NCI-H524 (cell line): ENCODE data around the gene SFMBT2.
"Not testable (repeated sequence)": the region's sequence is repeated elsewhere in the genome, so short reads cannot be mapped to it uniquely, and the experiment has no call there.

ENCODE experiments used
- DNase-seq, 2 experiments: peaks; one replicate each; lab custom pipeline; 2025; lab: John Stamatoyannopoulos, UW

SFMBT2 gene

DNA sequence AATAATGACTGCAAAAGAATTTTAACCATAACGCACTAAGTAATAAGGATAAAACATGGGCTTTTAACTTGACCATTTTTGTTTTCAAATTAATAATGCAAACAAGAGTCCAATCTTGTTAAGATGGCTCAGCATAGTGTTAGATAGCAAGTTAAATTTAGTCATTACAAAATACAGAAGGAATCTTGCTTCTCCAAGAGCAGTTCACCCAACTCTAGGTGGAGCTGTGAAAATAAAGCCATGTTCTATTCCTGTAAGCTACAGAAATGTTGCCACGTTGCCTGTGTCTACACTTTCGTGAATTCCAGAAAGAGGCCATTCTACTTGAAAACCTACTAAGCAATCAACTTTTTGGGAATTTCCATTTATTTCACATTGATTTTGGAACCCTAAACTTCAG is 191.9 kb downstream of the SFMBT2 start:
- no peak for DNase-seq

DNA sequence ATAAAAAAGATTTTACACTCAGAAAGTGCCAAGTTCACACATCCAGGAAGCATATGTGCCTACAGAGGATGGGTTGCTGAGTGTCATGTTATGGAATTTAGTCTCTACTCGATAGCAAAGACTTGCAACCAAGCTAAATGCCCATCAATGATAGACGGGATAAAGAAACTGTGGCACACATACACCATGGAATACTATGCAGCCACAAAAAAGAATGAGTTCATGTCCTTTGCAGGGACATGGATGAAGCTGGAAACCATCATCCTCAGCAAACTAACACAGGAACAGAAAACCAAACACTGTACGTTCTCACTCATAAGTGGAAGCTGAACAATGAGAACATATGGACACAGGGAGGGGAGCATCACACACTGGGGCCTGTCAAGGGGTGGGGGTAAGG is 198.1 kb downstream of the SFMBT2 start:
- not testable (repeated sequence) for DNase-seq

DNA sequence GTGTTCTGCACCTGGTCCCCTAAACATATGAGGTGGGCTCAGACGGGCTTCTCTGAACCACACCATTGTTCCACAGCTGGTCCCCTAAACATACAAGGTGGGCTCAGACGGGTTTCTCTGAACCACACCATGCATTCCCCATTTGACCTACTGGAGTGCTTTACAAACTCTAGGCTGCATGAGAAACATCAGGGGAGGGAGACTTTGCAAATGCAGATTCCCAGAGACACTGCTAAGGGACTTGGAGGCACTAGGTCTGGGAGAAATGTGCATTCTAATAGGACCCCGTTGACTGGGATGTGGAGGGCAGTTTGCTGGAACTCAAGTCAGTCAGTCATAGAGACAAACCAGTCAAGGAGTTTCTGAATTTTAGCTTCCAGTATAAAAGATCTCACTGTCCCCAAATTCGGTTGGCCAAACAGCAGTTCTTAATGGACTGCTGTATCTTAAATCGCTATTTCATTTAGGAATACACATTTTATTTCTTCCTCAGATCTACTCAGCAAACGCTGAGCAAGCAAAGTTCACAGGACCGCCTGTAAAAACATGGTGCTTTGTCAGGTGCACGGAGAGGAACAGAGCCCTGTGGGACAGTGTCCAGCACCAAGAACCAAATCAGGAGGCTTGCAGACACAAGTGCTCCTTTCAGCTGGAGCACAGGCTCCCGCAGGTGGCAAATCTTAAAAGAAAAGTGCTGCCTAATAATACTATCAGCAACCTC is 198.8 kb downstream of the SFMBT2 start:
- DNase-seq = no peak

DNA sequence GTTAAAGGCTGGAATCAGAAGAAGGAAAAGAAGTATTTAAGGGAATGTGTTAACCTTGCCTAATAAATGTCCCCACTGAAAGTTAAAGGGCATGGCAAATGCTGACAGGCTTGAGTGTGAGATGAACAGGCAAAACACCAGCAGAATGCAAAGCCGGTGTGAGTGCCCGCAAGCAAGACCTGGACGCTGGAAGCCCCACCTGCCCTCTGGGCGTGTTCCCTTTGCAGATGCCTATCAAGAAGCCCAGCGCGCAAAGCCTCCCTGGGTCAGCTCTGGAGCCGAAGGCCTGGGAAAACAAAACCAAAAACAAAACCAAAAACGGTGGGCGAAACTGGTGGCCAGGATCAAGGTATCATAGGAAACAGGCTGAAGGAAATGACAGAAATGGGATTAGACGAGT is 200.3 kb downstream of the SFMBT2 start:
- no peak for DNase-seq

DNA sequence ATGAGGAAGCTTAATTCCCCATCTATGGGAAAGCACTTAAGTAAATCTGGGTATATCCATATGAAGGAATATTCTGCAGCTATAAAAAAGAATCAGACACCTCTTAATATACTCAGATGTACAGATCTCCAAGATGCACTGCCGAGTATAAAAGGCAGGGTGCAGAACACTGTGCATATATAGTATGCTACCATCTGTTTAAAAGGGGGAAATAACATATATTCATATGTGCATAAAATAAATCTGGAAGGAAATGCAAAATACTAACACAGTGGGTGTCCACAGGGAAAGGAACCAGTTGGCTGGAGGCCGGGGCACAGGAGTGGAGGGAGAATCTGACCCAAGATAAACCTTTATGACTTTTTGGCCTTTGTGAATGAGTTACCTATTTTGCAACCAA is 201.4 kb downstream of the SFMBT2 start:
- no peak for DNase-seq

DNA sequence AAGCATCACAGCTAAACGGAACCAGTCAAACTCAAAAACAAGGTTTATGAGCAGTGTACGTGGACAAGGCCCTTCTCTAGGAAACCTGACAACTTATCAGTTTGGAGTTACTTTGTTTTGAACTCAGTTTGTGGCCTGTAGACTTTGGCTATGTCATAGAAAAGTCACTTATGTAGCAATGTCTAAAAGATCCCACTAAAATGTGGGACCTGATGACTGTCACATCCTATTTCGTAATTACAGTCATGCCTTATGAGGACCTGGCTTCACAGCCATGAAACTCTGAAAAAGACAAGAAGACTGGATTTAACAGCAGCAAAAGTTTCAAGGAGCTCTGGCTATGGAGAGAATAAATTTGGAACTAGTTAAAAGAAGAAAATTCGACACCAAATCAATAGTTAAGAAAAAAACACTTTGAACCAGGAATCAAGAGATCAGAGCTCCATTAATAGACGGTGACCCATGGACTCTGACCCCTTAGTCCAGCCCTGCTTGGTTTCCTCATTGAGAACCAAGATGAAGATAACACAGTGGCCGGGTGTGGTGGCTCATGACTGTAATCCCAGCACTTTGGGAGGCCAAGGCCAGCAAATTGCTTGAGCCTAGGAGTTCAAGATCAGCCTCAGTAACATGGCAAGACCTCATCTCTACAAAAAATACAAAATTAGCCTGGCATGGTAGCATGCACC is 204.3 kb downstream of the SFMBT2 start:
- DNase-seq = no peak

DNA sequence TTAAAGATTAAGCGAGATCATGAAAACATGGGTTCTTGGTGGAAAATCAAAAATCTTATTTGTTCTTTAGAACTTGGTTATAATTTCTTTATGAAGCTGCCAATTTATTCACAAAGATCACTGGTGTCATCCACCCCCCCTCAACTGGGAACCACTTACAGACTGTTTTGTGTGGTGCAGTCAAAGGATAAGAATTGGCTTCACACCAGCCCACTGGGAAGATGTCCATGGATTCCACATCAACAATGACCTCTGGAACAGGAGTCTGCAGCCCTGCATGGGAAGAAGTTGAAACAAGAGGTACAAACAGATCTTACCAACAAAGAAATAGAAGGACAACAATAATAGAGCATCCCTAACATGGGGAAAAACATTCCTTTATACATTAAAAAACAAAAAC is 205.2 kb downstream of the SFMBT2 start:
- no peak for DNase-seq

DNA sequence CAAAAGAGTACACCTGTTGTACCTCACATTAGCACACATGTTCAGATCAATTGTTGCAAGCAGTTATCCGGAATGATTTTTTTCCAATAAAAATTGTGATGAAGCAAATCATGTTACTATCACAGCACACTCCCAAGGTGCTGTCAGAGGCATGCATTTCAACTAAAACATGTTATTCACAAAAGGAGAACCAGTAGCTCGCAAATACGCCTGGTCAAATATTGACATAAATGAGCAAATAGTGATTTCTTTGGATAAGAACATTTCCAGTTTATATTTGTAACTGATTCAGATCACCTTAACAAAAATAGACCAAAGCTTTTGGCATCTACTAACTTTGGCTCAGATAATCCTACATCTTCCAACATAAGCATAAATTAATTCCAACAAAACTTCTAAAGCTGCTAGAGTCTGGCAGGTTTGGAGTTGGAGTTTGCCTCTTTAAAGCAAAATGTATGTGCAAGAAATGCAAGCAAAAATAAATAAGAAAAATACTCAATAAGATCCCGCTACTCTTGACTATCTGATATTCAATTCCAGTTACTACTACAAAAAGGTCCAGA is 208.0 kb downstream of the SFMBT2 start:
- DNase-seq = no peak

DNA sequence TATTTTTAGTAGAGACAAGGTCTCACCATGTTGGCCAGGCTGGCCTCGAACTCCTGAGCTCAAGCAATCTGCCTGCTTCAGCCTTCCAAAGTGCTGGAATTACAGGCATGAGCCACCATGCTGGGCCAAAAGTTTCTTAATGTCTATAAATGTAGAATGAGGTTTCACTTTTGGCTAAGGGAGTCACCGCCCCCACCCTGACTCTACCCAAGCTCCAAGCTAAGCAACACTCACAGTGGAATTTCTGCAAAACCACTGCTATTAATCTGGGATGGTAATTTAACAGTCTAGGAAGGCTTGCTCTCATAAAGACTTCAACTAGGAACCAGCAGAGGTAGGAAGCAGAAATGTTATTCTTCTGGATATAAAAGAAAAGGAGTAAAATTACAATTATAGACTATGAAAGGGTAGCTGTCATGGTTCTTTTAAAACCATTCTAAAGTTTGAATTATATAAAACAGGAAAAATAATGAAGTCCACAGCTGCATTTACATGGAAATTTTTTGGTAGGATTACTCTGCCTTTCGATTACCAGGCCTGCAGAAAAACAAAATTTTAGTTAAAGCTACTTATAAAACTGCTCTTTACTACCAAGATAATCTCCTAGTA is 211.6 kb downstream of the SFMBT2 start:
- DNase-seq = no peak

DNA sequence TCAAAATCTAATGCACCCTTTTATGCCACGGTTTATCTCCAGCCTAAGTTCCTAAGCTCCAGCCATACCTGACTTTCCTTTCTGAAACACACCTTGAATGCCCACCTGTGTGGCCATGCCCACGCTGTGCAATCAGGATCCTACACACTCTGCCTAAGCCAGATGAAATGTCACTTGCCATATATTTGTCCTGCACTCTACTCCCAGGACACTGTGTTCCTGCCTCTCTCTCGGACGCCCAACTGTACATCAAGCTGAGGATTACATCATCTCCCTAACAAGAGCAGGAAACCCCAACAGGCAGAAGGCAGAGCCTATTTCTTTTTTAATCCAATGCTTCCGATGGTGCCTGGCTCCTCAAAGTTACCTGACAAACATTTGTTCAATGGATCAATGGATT is 214.6 kb downstream of the SFMBT2 start:
- no peak for DNase-seq

DNA sequence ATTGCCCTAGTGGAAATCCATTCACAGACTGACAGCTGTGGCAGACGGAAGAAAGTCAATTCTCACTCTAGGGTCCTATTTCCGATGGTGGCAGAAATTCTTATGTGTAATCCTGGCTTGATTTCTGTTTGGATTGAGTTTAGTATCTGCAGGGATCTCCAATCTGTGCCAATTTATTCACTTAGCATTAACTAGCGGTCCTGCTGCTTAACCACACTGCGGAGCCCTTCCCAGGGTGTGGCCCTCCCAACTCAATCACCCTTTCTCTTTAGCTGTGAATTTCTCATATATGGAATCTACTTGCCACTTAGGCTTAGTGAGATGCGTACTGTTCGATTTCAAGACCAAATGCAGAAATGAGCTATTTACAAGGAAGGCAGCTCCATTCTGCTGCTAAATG is 215.7 kb downstream of the SFMBT2 start:
- no peak for DNase-seq

DNA sequence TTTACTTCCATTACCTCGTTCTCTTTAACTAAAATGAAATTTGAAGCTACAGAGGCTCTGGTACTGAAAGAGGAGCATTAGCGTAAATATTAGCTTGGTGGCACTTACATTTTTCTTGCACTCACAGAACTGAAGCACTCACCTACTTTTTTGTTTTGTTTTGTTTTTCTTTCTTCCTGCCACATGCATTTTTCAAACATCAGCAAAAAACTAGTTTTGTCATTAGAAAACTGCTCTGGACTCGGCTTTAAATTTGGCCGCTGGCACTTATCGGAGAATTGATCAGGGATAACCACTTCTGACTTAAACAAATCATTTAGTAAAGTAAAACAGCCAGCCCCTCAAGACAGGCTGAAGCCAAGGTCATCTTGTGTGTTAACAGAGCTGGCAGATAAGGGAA is 216.3 kb downstream of the SFMBT2 start:
- DNase-seq = no peak

DNA sequence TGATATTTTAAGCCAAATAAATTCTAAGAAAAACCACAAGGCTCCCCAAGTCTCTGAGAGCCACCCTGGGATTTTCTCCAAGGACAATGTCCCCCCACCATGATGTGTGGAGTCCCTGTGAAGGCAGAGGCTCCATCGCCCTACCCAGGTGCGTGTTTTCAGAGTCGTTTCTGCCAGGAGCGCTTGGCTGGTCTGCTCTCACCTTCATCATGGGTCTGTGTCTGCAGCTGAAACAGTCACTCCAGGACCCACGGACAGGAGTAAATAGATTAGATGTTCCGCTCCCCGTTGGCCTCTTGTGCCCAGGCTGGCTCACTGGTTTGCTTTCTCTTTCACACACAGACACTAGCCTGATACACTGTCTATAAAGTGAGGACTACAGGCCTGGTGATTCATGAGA is 217.5 kb downstream of the SFMBT2 start:
- no peak for DNase-seq

DNA sequence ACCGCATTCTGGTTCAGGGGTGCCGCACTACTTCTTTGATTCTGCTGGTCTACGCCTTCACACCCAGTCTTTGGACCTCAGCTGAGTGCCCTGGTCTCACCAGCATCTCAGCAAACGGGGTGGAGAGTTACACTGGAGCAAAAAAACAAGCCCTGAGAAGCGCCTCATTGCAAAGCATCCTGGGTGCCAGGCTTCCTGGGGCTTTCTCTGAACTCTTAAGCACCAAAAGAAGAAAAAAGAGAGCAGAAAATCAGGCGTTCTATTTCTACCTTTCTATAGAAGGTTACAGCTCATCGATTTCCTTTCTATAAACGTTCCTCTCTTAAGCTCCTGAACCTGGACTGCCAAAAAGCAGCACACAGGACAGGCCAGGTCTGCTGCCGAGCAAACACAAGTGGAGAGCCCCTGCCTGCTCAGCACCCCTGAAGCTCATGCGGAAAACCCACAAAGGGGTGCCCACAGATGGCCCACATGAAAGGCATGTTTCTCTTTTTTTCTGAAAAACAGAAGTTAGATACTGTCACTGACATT is 217.9 kb downstream of the SFMBT2 start:
- DNase-seq = no peak

DNA sequence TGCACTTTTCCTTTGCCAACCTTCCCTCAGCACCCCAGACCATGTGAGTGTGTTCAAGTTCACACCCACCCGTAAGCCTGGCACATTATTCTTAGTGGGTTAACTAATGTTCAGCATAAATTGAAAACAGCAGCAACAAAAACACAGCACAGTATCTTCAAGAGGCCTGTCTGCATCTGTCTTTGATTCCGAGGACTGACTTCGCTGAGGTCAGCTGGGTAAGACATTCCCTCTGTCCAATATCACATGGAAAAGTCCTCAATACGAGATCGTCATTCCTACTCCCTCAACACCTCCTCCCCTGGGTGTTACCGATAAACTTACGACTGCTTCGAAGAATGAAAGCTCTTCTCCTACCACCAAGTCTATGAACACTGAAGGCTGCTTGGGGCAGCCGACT is 218.8 kb downstream of the SFMBT2 start:
- DNase-seq = no peak

DNA sequence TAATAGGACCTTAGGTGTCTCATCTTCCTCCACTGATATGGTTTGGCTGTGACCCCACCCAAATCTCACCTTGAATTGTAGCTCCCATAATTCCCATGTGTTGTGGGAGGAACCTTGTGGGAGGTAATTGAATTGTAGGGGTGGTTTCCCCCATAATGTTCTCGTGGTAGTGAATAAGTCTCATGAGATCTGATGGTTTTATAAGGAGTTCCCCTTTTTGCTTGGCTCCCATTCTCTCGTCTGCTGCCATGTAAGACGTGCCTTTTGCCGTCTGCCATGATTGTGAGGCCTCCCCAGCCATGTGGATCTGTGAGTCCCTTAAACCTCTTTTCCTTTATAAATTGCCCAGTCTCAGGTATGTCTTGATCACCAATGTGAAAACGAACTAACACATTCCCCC is 220.1 kb downstream of the SFMBT2 start:
- not testable (repeated sequence) for DNase-seq

DNA sequence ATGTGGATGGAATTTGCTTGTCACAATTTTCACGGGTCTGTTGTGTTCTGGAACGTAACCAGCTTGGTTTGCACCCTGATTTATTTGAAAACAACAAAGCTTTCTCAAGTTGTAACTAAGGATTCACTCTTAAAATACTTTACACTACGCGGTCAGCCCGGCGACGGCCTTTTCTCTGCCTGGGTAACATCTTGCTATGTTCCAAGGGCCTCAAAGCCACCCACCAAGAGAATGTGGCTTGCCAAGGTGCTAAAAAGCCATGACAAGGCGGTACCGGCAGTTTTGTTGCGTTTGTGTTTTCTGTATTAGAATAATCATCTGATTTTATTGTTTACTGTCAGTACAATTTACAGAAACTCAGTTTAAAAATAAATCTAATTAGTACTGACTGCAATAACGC is 220.9 kb downstream of the SFMBT2 start:
- DNase-seq = no peak

DNA sequence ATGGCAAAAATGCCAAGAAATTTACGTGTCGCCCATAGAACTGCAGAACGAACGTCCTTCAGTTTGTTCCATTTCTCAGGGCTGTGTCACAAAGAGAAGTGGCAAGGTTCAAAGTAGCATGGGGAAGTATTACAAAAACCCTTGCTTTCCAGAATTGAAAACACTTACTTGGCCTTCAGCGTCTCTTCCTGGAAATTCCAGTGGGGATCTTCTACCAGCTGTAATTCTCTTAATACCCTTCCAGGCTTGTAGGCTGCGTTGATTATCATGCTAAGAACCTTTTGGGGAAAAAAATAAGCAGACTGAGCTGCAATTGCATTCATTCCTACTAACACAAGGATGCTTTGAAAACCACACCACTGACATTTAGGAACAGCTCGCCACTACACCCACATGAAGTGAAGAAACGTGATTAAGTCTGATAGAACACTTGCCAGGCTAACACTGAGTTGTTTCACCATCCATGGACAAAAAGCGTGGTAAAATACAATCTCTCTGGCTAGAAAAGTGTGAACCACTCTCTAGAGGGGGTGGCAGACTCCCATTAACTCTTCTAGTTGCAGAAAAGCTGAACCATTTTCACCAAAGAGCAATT is 222.3 kb downstream of the SFMBT2 start:
- DNase-seq = no peak

DNA sequence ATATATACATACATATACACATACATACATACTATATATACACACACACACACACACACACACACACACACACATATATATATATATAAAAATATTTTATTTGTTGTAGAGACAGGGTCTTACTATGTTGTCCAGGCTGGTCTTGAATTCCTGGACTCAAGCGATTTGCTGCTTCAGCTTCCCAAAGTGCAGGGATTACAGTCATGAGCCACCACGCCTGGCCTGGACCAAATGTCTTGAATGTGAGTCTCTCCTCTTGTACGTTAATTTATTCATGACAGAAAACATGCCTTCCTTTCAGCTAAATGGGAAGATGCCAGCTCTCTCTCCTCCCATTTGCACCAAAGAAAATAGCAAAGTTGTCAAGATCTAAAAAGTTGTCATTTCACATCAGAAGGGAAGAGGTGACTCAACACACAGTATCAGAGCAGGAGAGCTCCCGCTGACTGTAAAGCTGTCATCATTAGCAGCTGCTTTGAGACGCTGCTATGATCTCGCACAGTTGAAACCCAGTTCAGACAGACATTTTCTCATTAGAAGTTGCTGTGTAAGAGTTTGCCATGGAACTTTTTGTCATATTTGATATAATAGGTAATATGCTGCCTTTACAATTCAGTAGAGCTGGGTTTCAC is 224.3 kb downstream of the SFMBT2 start:
- DNase-seq = no peak

DNA sequence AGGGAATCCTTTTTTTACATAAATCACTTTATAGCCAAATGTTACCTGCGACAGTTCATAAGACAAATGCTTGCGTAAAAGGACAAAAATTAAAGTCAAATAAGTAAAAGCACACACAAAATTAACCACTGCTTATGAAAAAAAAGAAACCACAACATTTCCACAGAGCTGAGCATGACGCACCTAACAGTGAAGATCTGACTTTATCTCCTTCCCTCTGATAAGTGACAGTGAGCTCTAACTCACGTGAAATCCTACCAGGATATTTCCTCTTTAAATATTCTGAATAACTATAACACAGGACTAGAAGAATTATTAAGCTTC is 225.5 kb downstream of the SFMBT2 start:
- no peak for DNase-seq

DNA sequence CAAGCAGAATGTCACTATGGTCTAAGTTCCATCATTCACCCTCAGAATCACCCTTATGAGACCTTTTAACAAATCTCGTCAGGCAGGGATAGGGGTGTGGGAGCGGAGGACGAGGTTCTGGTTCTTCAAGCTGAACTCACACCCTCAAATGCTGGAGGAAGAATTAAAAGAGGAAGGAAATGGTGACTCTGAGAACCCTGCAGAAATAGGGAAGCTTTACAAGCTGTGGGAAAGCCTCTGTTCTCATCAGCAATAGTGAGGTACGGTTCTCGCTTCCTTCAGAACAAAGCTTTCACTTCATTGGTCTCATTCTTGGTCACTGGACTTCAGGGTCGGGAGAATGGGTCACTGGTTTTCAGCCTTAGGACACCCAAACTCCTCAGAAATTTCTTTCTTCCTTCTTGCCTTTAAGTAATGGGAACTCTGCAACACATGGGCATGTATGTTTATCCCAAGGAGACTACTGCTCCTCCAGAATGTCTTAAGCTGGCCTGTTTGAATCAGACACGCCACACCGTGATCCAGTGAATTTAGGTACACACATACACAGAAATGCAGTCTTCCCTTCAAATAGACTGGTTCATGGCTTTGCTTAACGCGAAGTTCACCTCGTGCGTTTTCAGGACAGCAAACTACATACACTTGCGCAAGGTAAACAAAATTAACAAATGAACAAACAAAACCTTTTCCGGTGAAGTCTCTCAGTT is 226.0 kb downstream of the SFMBT2 start:
- DNase-seq = no peak

DNA sequence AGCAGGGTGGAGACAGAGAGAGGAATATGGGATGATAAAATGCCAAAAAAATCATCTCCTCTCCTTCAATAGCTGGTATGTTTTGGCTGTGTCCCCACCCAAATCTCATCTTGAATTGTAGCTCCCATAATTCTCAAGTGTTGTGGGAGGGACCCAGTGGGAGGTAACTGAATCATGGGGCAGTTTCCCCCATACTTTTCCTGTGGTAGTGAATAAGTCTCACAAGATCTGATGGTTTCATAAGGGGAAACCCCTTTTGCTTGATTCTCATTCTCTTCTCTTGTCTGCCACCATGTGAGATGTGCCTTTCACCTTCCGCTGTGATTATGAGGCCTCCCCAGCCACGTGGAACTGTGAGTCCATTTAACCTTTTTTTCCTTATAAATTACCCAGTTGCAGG is 226.7 kb downstream of the SFMBT2 start:
- DNase-seq = not testable (repeated sequence)
